Ovary (tissue), 3 donors: ENCODE results near the gene NT5M.
"Not testable (repeated sequence)": the region's sequence is repeated elsewhere in the genome, so short reads cannot be mapped to it uniquely, and the experiment has no call there.

Experiments used
- CTCF ChIP-seq, 3 donors: fragments of 450-650 bp in 2 of 3; fragments of 200-600 bp in 1 of 3; IDR thresholded peaks; one replicate each; pipeline versions ENCODE4 v1.5.1 to v1.8.0; 2016 to 2022; ENCODE audit warnings: antibody characterized with exemption in 3 of 3, mild to moderate bottlenecking in 1 of 3
- POLR2A ChIP-seq: fragments of 450-650 bp; IDR thresholded peaks from one replicate; pipeline ENCODE4 v1.6.1; 2017; ENCODE audit warnings: antibody characterized with exemption, mild to moderate bottlenecking, moderate library complexity
- donor health status: DM: no; HTN: no; CAD: no.

- not testable (repeated sequence) for TF ChIP-seq CTCF (IDR thresholded peaks at IDR 0.05); POLR2A
These were observed 80.5 kb downstream of the NT5M start for GRCh38 chr17:17383431-17384290.
